Activated naive CD4-positive, alpha-beta T cell treated with anti-CD3 and anti-CD28 coated beads, Interleukin-2, amount 50 U/mL, for 24 hours (primary cell): ENCODE measurements around the gene ARHGAP20.
"Not testable (repeated sequence)": the region's sequence is repeated elsewhere in the genome, so short reads cannot be mapped to it uniquely, and the experiment has no call there.

Source experiments
- H3K27ac Mint-ChIP-seq: one replicate; pipeline ENCODE4 v1.8.0; 2021; ENCODE audit warnings: mild to moderate bottlenecking, mixed read lengths
- H3K27me3 Mint-ChIP-seq: one replicate; pipeline ENCODE4 v1.8.0; 2021; ENCODE audit warnings: mixed read lengths
- H3K36me3 Mint-ChIP-seq: one replicate; pipeline ENCODE4 v1.8.0; 2021; ENCODE audit warnings: mixed read lengths
- H3K4me1 Mint-ChIP-seq: one replicate; pipeline ENCODE4 v1.8.0; 2021; ENCODE audit warnings: mixed read lengths
- H3K4me3 Mint-ChIP-seq: one replicate; pipeline ENCODE4 v1.8.0; 2021; ENCODE audit warnings: mild to moderate bottlenecking, mixed read lengths
- H3K9me3 Mint-ChIP-seq: one replicate; pipeline ENCODE4 v1.8.0; 2021; ENCODE audit warnings: mixed read lengths

The ARHGAP20 gene

GRCh38 chr11:110675548-110675947 lies 36.7 kb downstream of the ARHGAP20 start:
- H3K27ac Mint-ChIP-seq: no peak overlapping the region
- no peaks in the 10 kb centered on the region for H3K4me1 Mint-ChIP-seq
- peaks cover 6% of the 10 kb centered on the region for H3K27me3 Mint-ChIP-seq
- H3K36me3 Mint-ChIP-seq: no peaks in the 10 kb centered on the region
- no peak overlapping the region for H3K4me3 Mint-ChIP-seq
- no peaks in the 10 kb centered on the region for H3K9me3 Mint-ChIP-seq

- H3K36me3 Mint-ChIP-seq: no peaks in the 10 kb centered on the region
- no peaks in the 10 kb centered on the region for H3K9me3 Mint-ChIP-seq
- no peak overlapping the region for H3K27ac Mint-ChIP-seq
- H3K27me3 Mint-ChIP-seq: peaks cover 6% of the 10 kb centered on the region
- no peak overlapping the region for H3K4me3 Mint-ChIP-seq
- H3K4me1 Mint-ChIP-seq: no peaks in the 10 kb centered on the region
Measured at GRCh38 chr11:110665689-110666465, 46.4 kb downstream of the ARHGAP20 start.

- Mint-ChIP-seq H3K27me3 (peaks cover 18% of the 10 kb centered on the region), H3K27ac (no peak overlapping the region), H3K4me1 (no peaks in the 10 kb centered on the region)
Measured at GRCh38 chr11:110655967-110656366, 56.3 kb downstream of the ARHGAP20 start.

GRCh38 chr11:110654456-110654855 lies 57.8 kb downstream of the ARHGAP20 start:
- no peaks in the 10 kb centered on the region for H3K4me1 Mint-ChIP-seq
- H3K27me3 Mint-ChIP-seq: peaks cover 16% of the 10 kb centered on the region
- H3K27ac Mint-ChIP-seq: no peak overlapping the region
- no peaks in the 10 kb centered on the region for H3K36me3 Mint-ChIP-seq
- no peak overlapping the region for H3K4me3 Mint-ChIP-seq
- H3K9me3 Mint-ChIP-seq: peaks cover 11% of the 10 kb centered on the region

More at GRCh38 chr11:110655967-110656366, 56.3 kb downstream of the ARHGAP20 start:
- peaks cover 10% of the 10 kb centered on the region for H3K9me3 Mint-ChIP-seq
- no peaks in the 10 kb centered on the region for H3K36me3 Mint-ChIP-seq
- no peak overlapping the region for H3K4me3 Mint-ChIP-seq

- no peaks in the 10 kb centered on the region for H3K9me3 Mint-ChIP-seq
- H3K36me3 Mint-ChIP-seq: no peaks in the 10 kb centered on the region
- peaks cover 6% of the 10 kb centered on the region for H3K27me3 Mint-ChIP-seq
Measured at GRCh38 chr11:110645253-110645652, 67.0 kb downstream of the ARHGAP20 start.

GRCh38 chr11:110634370-110634769 lies 77.9 kb downstream of the ARHGAP20 start:
- no peaks in the 10 kb centered on the region for H3K36me3 Mint-ChIP-seq
- H3K4me3 Mint-ChIP-seq: no peak overlapping the region
- H3K4me1 Mint-ChIP-seq: no peaks in the 10 kb centered on the region
- no peaks in the 10 kb centered on the region for H3K9me3 Mint-ChIP-seq
- no peak overlapping the region for H3K27ac Mint-ChIP-seq
- H3K27me3 Mint-ChIP-seq: no peaks in the 10 kb centered on the region

More at GRCh38 chr11:110645253-110645652, 67.0 kb downstream of the ARHGAP20 start:
- H3K27ac Mint-ChIP-seq: no peak overlapping the region
- H3K4me1 Mint-ChIP-seq: no peaks in the 10 kb centered on the region
- no peak overlapping the region for H3K4me3 Mint-ChIP-seq

- H3K9me3 Mint-ChIP-seq: no peaks in the 10 kb centered on the region
- H3K36me3 Mint-ChIP-seq: no peaks in the 10 kb centered on the region
- H3K4me1 Mint-ChIP-seq: no peaks in the 10 kb centered on the region
- H3K27me3 Mint-ChIP-seq: no peaks in the 10 kb centered on the region
- H3K27ac Mint-ChIP-seq: no peak overlapping the region
- H3K4me3 Mint-ChIP-seq: no peak overlapping the region
Measured at GRCh38 chr11:110631551-110631950, 80.7 kb downstream of the ARHGAP20 start.

- Mint-ChIP-seq H3K9me3 (no peaks in the 10 kb centered on the region), H3K36me3 (no peaks in the 10 kb centered on the region), H3K27ac (no peak overlapping the region), H3K4me1 (no peaks in the 10 kb centered on the region), H3K27me3 (no peaks in the 10 kb centered on the region), H3K4me3 (no peak overlapping the region)
Measured at GRCh38 chr11:110629594-110629993, 82.6 kb downstream of the ARHGAP20 start.

- H3K27ac Mint-ChIP-seq: no peak overlapping the region
- no peaks in the 10 kb centered on the region for H3K9me3 Mint-ChIP-seq
- no peaks in the 10 kb centered on the region for H3K4me1 Mint-ChIP-seq
- H3K36me3 Mint-ChIP-seq: no peaks in the 10 kb centered on the region
- no peaks in the 10 kb centered on the region for H3K27me3 Mint-ChIP-seq
- no peak overlapping the region for H3K4me3 Mint-ChIP-seq
Measured at GRCh38 chr11:110621826-110622225, 90.4 kb downstream of the ARHGAP20 start.

GRCh38 chr11:110619366-110619765 lies 92.9 kb downstream of the ARHGAP20 start:
- not testable (repeated sequence) for H3K4me1 Mint-ChIP-seq, H3K36me3 Mint-ChIP-seq, H3K27me3 Mint-ChIP-seq, H3K4me3 Mint-ChIP-seq, H3K27ac Mint-ChIP-seq, H3K9me3 Mint-ChIP-seq

GRCh38 chr11:110614031-110614430 lies 98.2 kb downstream of the ARHGAP20 start:
- Mint-ChIP-seq H3K4me3 (no peak overlapping the region), H3K27ac (no peak overlapping the region), H3K36me3 (no peaks in the 10 kb centered on the region), H3K27me3 (no peaks in the 10 kb centered on the region), H3K4me1 (no peaks in the 10 kb centered on the region), H3K9me3 (no peaks in the 10 kb centered on the region)

GRCh38 chr11:110613197-110613918 lies 98.9 kb downstream of the ARHGAP20 start:
- Mint-ChIP-seq H3K27me3 (no peaks in the 10 kb centered on the region), H3K4me3 (no peak overlapping the region), H3K4me1 (no peaks in the 10 kb centered on the region), H3K27ac (no peak overlapping the region), H3K36me3 (no peaks in the 10 kb centered on the region), H3K9me3 (no peaks in the 10 kb centered on the region)

GRCh38 chr11:110606415-110606814 lies 105.8 kb downstream of the ARHGAP20 start:
- Mint-ChIP-seq H3K36me3 (no peaks in the 10 kb centered on the region), H3K27ac (no peak overlapping the region), H3K9me3 (no peaks in the 10 kb centered on the region), H3K4me3 (no peak overlapping the region), H3K27me3 (no peaks in the 10 kb centered on the region), H3K4me1 (no peaks in the 10 kb centered on the region)

GRCh38 chr11:110601936-110602335 lies 110.3 kb downstream of the ARHGAP20 start:
- Mint-ChIP-seq H3K27me3 (no peaks in the 10 kb centered on the region), H3K36me3 (no peaks in the 10 kb centered on the region)

GRCh38 chr11:110600322-110600721 lies 111.9 kb downstream of the ARHGAP20 start:
- Mint-ChIP-seq H3K4me3 (no peak overlapping the region), H3K27ac (no peak overlapping the region), H3K27me3 (no peaks in the 10 kb centered on the region), H3K36me3 (no peaks in the 10 kb centered on the region), H3K9me3 (no peaks in the 10 kb centered on the region), H3K4me1 (no peaks in the 10 kb centered on the region)

More at GRCh38 chr11:110601936-110602335, 110.3 kb downstream of the ARHGAP20 start:
- Mint-ChIP-seq H3K4me3 (no peak overlapping the region), H3K9me3 (no peaks in the 10 kb centered on the region), H3K4me1 (no peaks in the 10 kb centered on the region), H3K27ac (no peak overlapping the region)

- Mint-ChIP-seq H3K27ac (no peak overlapping the region), H3K36me3 (no peaks in the 10 kb centered on the region), H3K4me3 (no peak overlapping the region), H3K27me3 (no peaks in the 10 kb centered on the region), H3K9me3 (no peaks in the 10 kb centered on the region), H3K4me1 (no peaks in the 10 kb centered on the region)
Measured at GRCh38 chr11:110599207-110599606, 113.0 kb downstream of the ARHGAP20 start.
